Small intestine (tissue), 7 donors: ENCODE results near the gene NLRP3. TPM values are rescaled to one million over a fixed set of nuclear protein-coding genes. Genes with fewer than 3 reads are reported as not detected.

Source experiments
- DNase-seq, 2 donors: peaks; one replicate each; pipeline versions ENCODE4 v3.0.0 to v3.0.0-alpha.2; 2013
- FAIRE-seq: peaks from 2 replicates; lab custom pipeline; 2012; peaks lifted over from hg19 to GRCh38; lab: Jason Lieb, UNC
- H3K27ac ChIP-seq, 3 donors: one replicate each; pipeline ENCODE4 v1.5.1; 2013; ENCODE audit warnings: low read length in 2 of 3, mild to moderate bottlenecking in 2 of 3, control low read depth in 1 of 3, inconsistent platforms in 1 of 3, low read depth in 1 of 3, moderate library complexity in 1 of 3
- H3K27me3 ChIP-seq, 3 donors: one replicate each; pipeline ENCODE4 v1.6.1; 2013; ENCODE audit warnings: low read length in 3 of 3, inconsistent platforms in 1 of 3; ENCODE audit not compliant: control insufficient read depth in 3 of 3, insufficient read depth in 3 of 3
- H3K36me3 ChIP-seq, 3 donors: one replicate each; pipeline ENCODE4 v1.6.1; 2013; ENCODE audit warnings: low read length in 3 of 3, inconsistent platforms in 1 of 3, low read depth in 1 of 3, mild to moderate bottlenecking in 1 of 3, moderate library complexity in 1 of 3; ENCODE audit not compliant: control insufficient read depth in 3 of 3, insufficient read depth in 2 of 3
- H3K4me1 ChIP-seq, 3 donors: one replicate each; pipeline ENCODE4 v1.6.1; 2013; ENCODE audit warnings: low read length in 2 of 3, inconsistent platforms in 1 of 3, low read depth in 1 of 3, mild to moderate bottlenecking in 1 of 3, moderate library complexity in 1 of 3; ENCODE audit not compliant: control insufficient read depth in 3 of 3, insufficient read depth in 2 of 3
- H3K4me3 ChIP-seq, 3 donors: one replicate each; pipeline ENCODE4 v1.5.1; 2013; ENCODE audit warnings: low read length in 3 of 3, control low read depth in 1 of 3, inconsistent platforms in 1 of 3, low read depth in 1 of 3, mild to moderate bottlenecking in 1 of 3, moderate library complexity in 1 of 3
- H3K9me3 ChIP-seq, 2 donors: one replicate each; pipeline ENCODE4 v1.6.1; 2013; ENCODE audit warnings: low read depth in 1 of 2, low read length in 1 of 2; ENCODE audit not compliant: control insufficient read depth in 2 of 2, insufficient read depth in 1 of 2
- WGBS, 3 donors: extraction: QIAGEN DNeasy Blood & Tissue Kit; methylation state at CpG; one replicate each; pipeline ENCODE4 v1.1.7; 2013; 5-methylcytosine and 5-hydroxymethylcytosine counted together
- polyA plus RNA-seq, 4 donors: library from polyadenylated mRNA; stranded (reverse) in 3 of 4; unstranded in 1 of 4; fragments of 200-250 nt in 3 of 4; fragments of 120-200 nt in 1 of 4; gene quantifications; one replicate each; pipeline versions ENCODE4 v1.2.1 to v1.2.3, GENCODE V29; 2013
- donor health status: healthy with polysubstance abuse.
- donor health status: control.
- donor health status: control.
- donor health status: Bipolar disorder and iron deficiency.
- donor health status: healthy.

The NLRP3 gene
- polyA plus RNA-seq, 4 donors, result 0.81 to 0.94 (median 0.89) TPM; not detected in 1

- DNase-seq (peak in 1 of 2 donors; percentile 95), FAIRE-seq (no peak)
- Histone ChIP-seq H3K9me3 (peaks cover 0 to 5% of the 10 kb centered on the region in 2 donors), H3K4me3 (no peak overlapping the region), H3K36me3 (no peaks in the 10 kb centered on the region), H3K27me3 (no peaks in the 10 kb centered on the region), H3K4me1 (no peaks in the 10 kb centered on the region), H3K27ac (peak overlapping the region in 1 of 3 donors; percentile 56)
- WGBS, 3 donors, result 21 to 63% (median 38%) methylated on average over 10 of the region's 10 CpGs
Observed at GRCh38 chr1:247401310-247402119, 14.5 kb upstream of the NLRP3 start.

GRCh38 chr1:247402120-247402675, 13.8 kb upstream of the NLRP3 start:
- DNase-seq (no peak), FAIRE-seq (no peak)
- Histone ChIP-seq H3K4me3 (no peak overlapping the region), H3K27ac (peak overlapping the region in 1 of 3 donors; percentile 56), H3K27me3 (no peaks in the 10 kb centered on the region), H3K9me3 (peaks cover 0 to 5% of the 10 kb centered on the region in 2 donors), H3K36me3 (no peaks in the 10 kb centered on the region), H3K4me1 (no peaks in the 10 kb centered on the region)
- 67 to 80% (median 77%) methylated on average over 7 of the region's 7 CpGs for WGBS, 3 donors

GRCh38 chr1:247406014-247406656, 9.8 kb upstream of the NLRP3 start:
- 90 to 94% (median 92%) methylated on average over 27 to 40 of the region's 40 CpGs for WGBS, 3 donors
- DNase-seq (no peak), FAIRE-seq (no peak)
- Histone ChIP-seq H3K27me3 (no peaks in the 10 kb centered on the region), H3K27ac (no peak overlapping the region), H3K4me3 (no peak overlapping the region), H3K36me3 (no peaks in the 10 kb centered on the region), H3K9me3 (peaks cover 0 to 5% of the 10 kb centered on the region in 2 donors), H3K4me1 (no peaks in the 10 kb centered on the region)

GRCh38 chr1:247407180-247407616, 8.8 kb upstream of the NLRP3 start:
- peak in 1 of 2 donors; percentile 25 for DNase-seq
- Histone ChIP-seq H3K27ac (peak overlapping the region in 1 of 3 donors; percentile 28), H3K9me3 (peaks cover 0 to 5% of the 10 kb centered on the region in 2 donors), H3K36me3 (no peaks in the 10 kb centered on the region), H3K4me1 (no peaks in the 10 kb centered on the region), H3K4me3 (no peak overlapping the region), H3K27me3 (no peaks in the 10 kb centered on the region)
- 58 to 72% (median 59%) methylated on average over 10 of the region's 10 CpGs for WGBS, 3 donors
- no peak for FAIRE-seq

GRCh38 chr1:247408100-247408499, 7.9 kb upstream of the NLRP3 start:
- Histone ChIP-seq H3K9me3 (peaks cover 0 to 5% of the 10 kb centered on the region in 2 donors), H3K4me3 (no peak overlapping the region), H3K36me3 (no peaks in the 10 kb centered on the region), H3K27ac (peak overlapping the region in 1 of 3 donors; percentile 8), H3K4me1 (no peaks in the 10 kb centered on the region), H3K27me3 (no peaks in the 10 kb centered on the region)
- FAIRE-seq (no peak), DNase-seq (no peak)
- WGBS, 3 donors, result 63 to 74% (median 64%) methylated on average over 5 of the region's 5 CpGs

- Histone ChIP-seq H3K36me3 (no peaks in the 10 kb centered on the region), H3K27me3 (no peaks in the 10 kb centered on the region), H3K4me3 (no peak overlapping the region), H3K4me1 (no peaks in the 10 kb centered on the region), H3K27ac (peak overlapping the region in 1 of 3 donors; percentile 53), H3K9me3 (peaks cover 0 to 5% of the 10 kb centered on the region in 2 donors)
- FAIRE-seq, result no peak
- no peak for DNase-seq
- WGBS, 3 donors, result 65 to 83% (median 67%) methylated on average over 11 of the region's 11 CpGs
Observed at GRCh38 chr1:247409869-247410544, 6.0 kb upstream of the NLRP3 start.

- DNase-seq, result no peak
- H3K4me1 ChIP-seq, result no peaks in the 10 kb centered on the region
- no peaks in the 10 kb centered on the region for H3K36me3 ChIP-seq
- H3K4me3 ChIP-seq, result no peak overlapping the region
- no peaks in the 10 kb centered on the region for H3K27me3 ChIP-seq
- FAIRE-seq, result no peak
- H3K9me3 ChIP-seq, result no peaks in the 10 kb centered on the region
- 77 to 85% (median 83%) methylated on average over 13 of the region's 13 CpGs for WGBS, 3 donors
- H3K27ac ChIP-seq, result no peak overlapping the region
Observed at GRCh38 chr1:247411621-247412327, 4.2 kb upstream of the NLRP3 start.
